Right ventricle myocardium inferior (tissue), 1 donor: Measurements from ENCODE around the gene PCDH9. TPM values are rescaled to one million over a fixed set of nuclear protein-coding genes. Genes with fewer than 3 reads are reported as not detected.
"Not testable (repeated sequence)": the region's sequence is repeated elsewhere in the genome, so short reads cannot be mapped to it uniquely, and the experiment has no call there.

ENCODE experiments used
- ATAC-seq: fragments of 200-7000 bp; cut with Tn5 transposase; one replicate; pipeline ENCODE4 v1.9.1; 2020; ENCODE audit warnings: mild to moderate bottlenecking, moderate library complexity
- DNase-seq: peaks from one replicate; pipeline ENCODE4 v3.0.0; 2021; ENCODE audit errors: missing footprints
- intact Hi-C: fragments of 100-400 bp; cut with DNase I; formaldehyde crosslinking; loops from one replicate; pipeline ENCODE4 v1.11.0; 2022
- total RNA-seq: library from RNA; stranded (reverse); fragmentation: NEBNext Ultra II Directional; extraction: Animal tissue kit (Norgen Biotek cat#: 25700); gene quantifications from one replicate; pipeline ENCODE4 v1.2.1, GENCODE V29; 2021
- donor health status: DM: no; HTN: yes; CAD: no; lungs with severe emphysema.

Gene PCDH9
- total RNA-seq, 1 donor from 2014 or later = 9.9 TPM

GRCh38 chr13:66634384-66634783 lies 595.8 kb downstream of the PCDH9 start:
- intact Hi-C loops = no loop called here
- ATAC-seq (peak; percentile 72), DNase-seq (no peak)

- DNase-seq = no peak
- no peak for ATAC-seq
- intact Hi-C loops = no loop called here
Measured at GRCh38 chr13:66627512-66627911, 602.6 kb downstream of the PCDH9 start.

- intact Hi-C loops = no loop called here
- peak; percentile 89 for ATAC-seq
- no peak for DNase-seq
Measured at GRCh38 chr13:66624302-66624701, 605.8 kb downstream of the PCDH9 start.

- DNase-seq = no peak
- intact Hi-C loops = no loop called here
- ATAC-seq = no peak
Measured at GRCh38 chr13:66623129-66623820, 606.9 kb downstream of the PCDH9 start.

- ATAC-seq, DNase-seq, intact Hi-C loops: not testable (repeated sequence)
Measured at GRCh38 chr13:66621906-66622447, 608.2 kb downstream of the PCDH9 start.

- no peak for DNase-seq
- ATAC-seq = no peak
- intact Hi-C loops = no loop called here
Measured at GRCh38 chr13:66618702-66619101, 611.4 kb downstream of the PCDH9 start.

GRCh38 chr13:66617786-66618185 lies 612.4 kb downstream of the PCDH9 start:
- intact Hi-C loops = no loop called here
- ATAC-seq (no peak), DNase-seq (no peak)

GRCh38 chr13:66612983-66613382 lies 617.2 kb downstream of the PCDH9 start:
- DNase-seq (no peak), ATAC-seq (no peak)
- intact Hi-C loops = no loop called here

- intact Hi-C loops = no loop called here
- ATAC-seq = no peak
Measured at GRCh38 chr13:66586489-66586888, 643.6 kb downstream of the PCDH9 start.

GRCh38 chr13:66585669-66586203 lies 644.4 kb downstream of the PCDH9 start:
- DNase-seq (no peak), ATAC-seq (no peak)
- intact Hi-C loops = no loop called here

More at GRCh38 chr13:66586489-66586888, 643.6 kb downstream of the PCDH9 start:
- no peak for DNase-seq

- intact Hi-C loops = no loop called here
- DNase-seq (no peak), ATAC-seq (no peak)
Measured at GRCh38 chr13:66581675-66582074, 648.5 kb downstream of the PCDH9 start.

GRCh38 chr13:66578305-66578704 lies 651.8 kb downstream of the PCDH9 start:
- ATAC-seq = no peak
- intact Hi-C loops = no loop called here
- DNase-seq = no peak

- ATAC-seq (no peak), DNase-seq (no peak)
- intact Hi-C loops = no loop called here
Measured at GRCh38 chr13:66577358-66577757, 652.8 kb downstream of the PCDH9 start.

- ATAC-seq = no peak
- intact Hi-C loops = no loop called here
- no peak for DNase-seq
Measured at GRCh38 chr13:66576381-66576780, 653.8 kb downstream of the PCDH9 start.

- DNase-seq = no peak
- no peak for ATAC-seq
- intact Hi-C loops = no loop called here
Measured at GRCh38 chr13:66574606-66575005, 655.5 kb downstream of the PCDH9 start.

GRCh38 chr13:66567899-66568612 lies 662.1 kb downstream of the PCDH9 start:
- no peak for DNase-seq
- ATAC-seq = no peak
- intact Hi-C loops = no loop called here

- DNase-seq (no peak), ATAC-seq (no peak)
- intact Hi-C loops = no loop called here
Measured at GRCh38 chr13:66565279-66565678, 664.9 kb downstream of the PCDH9 start.

GRCh38 chr13:66563076-66563475 lies 667.1 kb downstream of the PCDH9 start:
- DNase-seq (no peak), ATAC-seq (no peak)
- intact Hi-C loops = no loop called here

GRCh38 chr13:66562054-66562453 lies 668.1 kb downstream of the PCDH9 start:
- intact Hi-C loops = no loop called here
- DNase-seq (no peak), ATAC-seq (no peak)

GRCh38 chr13:66560991-66561390 lies 669.1 kb downstream of the PCDH9 start:
- ATAC-seq = no peak
- DNase-seq = no peak
- intact Hi-C loops = no loop called here
